Cardiac septum (tissue), 1 donor: ENCODE data around the gene OR52W1. TPM values are rescaled to one million over a fixed set of nuclear protein-coding genes. Genes with fewer than 3 reads are reported as not detected.
"Not testable (repeated sequence)": the region's sequence is repeated elsewhere in the genome, so short reads cannot be mapped to it uniquely, and the experiment has no call there.

Experiments
- DNase-seq: peaks from one replicate; pipeline ENCODE4 v3.0.0-alpha.2; 2020; ENCODE audit warnings: low spot score
- intact Hi-C: fragments of 100-400 bp; cut with DNase I; formaldehyde crosslinking; loops from one replicate; pipeline ENCODE4 v1.14.0; 2022
- total RNA-seq: library from RNA; stranded (reverse); fragmentation: NEBNext Ultra II Directional; extraction: Animal tissue kit (Norgen Biotek cat#: 25700); gene quantifications from one replicate; pipeline ENCODE4 v1.2.1, GENCODE V29; 2021
- donor health status: DM: no; HTN: no; CAD: no.

The OR52W1 gene
- total RNA-seq, 1 donor from 2014 or later: not detected

DNA sequence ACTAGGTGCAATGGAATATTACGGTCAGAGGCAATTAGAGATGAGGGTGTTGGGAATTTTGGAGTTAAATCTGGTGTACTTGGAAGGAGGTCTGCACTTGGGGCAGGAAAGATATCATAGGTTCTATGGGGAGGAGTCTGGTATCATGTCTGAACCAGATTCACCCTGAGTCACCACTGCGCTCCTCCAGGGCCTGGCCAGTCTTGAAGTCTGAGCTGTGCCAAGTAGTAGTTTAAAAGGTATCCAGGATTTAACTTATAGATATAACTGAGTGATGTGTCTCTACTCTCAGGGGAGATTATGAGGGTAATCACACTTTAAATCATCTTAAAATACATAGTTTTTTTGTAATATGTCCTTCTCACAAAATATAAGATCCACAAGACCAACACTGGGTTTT lies 46.5 kb downstream of the OR52W1 start:
- intact Hi-C loops: no loop called here

DNA sequence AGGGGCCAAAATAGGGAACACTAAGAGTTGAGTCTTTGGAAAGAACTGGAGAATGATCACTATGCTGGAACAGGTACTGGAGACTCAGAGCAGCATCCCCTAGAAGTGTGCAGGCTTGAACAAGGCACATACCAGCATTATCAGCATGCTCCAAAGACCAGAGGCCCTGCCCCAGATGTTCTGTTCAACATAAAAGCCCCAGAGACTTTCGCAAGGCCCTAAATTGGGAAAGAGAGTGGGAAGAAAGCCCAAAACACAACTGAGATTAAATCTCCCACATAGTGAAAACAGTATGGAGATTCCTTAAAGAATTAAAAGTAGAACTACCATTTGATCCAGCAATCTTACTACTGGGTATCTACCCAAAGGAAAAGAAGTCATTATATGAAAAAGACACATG lies 49.2 kb downstream of the OR52W1 start:
- no peak for DNase-seq

More for the DNA sequence above, 46.5 kb downstream of the OR52W1 start:
- no peak for DNase-seq

DNA sequence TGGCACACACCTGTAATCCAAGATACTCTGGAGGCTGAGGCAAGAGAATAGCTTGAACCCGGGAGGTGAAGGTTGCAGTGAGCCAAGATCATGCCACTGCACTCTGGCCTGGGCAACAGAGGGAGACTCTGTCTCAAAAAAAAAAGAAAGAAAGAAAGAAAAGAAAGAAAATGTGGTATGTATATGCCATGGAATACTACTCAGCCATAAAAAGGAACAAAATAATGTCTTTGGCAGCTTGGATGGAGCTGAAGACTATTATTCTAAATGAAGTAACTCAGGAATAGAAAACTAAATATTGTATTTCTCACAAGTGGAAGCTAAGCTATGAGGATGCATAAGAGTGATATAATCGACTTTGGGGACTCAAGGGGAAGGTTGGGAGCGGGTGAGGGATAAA lies 49.9 kb downstream of the OR52W1 start:
- DNase-seq, intact Hi-C loops: not testable (repeated sequence)

More for the DNA sequence above, 49.2 kb downstream of the OR52W1 start:
- intact Hi-C loops: no loop called here

Other genes with a start within 250 kb of the OR52W1 start
- gene OR56A5, start 230.7 kb upstream of the OR52W1 start, total RNA-seq: not detected
- gene OR52L1, start 212.2 kb upstream of the OR52W1 start, total RNA-seq: not detected
- gene OR56A4, start 192.3 kb upstream of the OR52W1 start, total RNA-seq: not detected
- gene OR56A1, start 168.5 kb upstream of the OR52W1 start, total RNA-seq: not detected
- not detected for gene OR56B4, start 91.5 kb upstream of the OR52W1 start, total RNA-seq
- gene OR52B2, start 28.9 kb upstream of the OR52W1 start, total RNA-seq: not detected
- gene C11orf42, start 6.3 kb downstream of the OR52W1 start, total RNA-seq: not detected
- 19.7 TPM for gene FHIP1B, start 35.4 kb downstream of the OR52W1 start, total RNA-seq
- not detected for gene CNGA4, start 39.9 kb downstream of the OR52W1 start, total RNA-seq
- not detected for gene CCKBR, start 60.6 kb downstream of the OR52W1 start, total RNA-seq
- gene CAVIN3, start 121.3 kb downstream of the OR52W1 start, total RNA-seq: 77.6 TPM
- gene SMPD1, start 191.2 kb downstream of the OR52W1 start, total RNA-seq: 57.8 TPM
- gene APBB1, start 219.9 kb downstream of the OR52W1 start, total RNA-seq: 72.0 TPM
- gene HPX, start 241.8 kb downstream of the OR52W1 start, total RNA-seq: 0.27 TPM